Measurements from ENCODE around the gene EPHA3.

Gene EPHA3

DNA sequence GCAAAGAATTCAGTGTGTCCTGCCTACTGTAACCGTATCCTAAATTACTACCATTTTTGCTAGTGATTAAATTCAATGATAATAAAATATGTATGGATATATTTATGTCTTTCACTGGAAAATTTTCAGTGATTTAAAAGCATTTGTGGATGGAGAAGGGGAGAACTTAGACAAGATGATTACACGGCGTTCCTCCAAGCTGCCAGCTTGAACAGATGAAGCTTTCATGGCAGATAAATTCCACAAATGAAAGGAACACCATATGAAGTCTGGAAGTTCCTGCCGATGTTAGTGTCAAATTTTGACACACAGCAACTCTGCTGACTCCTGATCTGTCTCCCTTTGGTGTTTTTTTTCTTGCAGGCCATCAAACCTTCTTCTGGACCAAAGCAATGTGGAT is 364.7 kb downstream of the EPHA3 start:
- DNase-seq: no peak

DNA sequence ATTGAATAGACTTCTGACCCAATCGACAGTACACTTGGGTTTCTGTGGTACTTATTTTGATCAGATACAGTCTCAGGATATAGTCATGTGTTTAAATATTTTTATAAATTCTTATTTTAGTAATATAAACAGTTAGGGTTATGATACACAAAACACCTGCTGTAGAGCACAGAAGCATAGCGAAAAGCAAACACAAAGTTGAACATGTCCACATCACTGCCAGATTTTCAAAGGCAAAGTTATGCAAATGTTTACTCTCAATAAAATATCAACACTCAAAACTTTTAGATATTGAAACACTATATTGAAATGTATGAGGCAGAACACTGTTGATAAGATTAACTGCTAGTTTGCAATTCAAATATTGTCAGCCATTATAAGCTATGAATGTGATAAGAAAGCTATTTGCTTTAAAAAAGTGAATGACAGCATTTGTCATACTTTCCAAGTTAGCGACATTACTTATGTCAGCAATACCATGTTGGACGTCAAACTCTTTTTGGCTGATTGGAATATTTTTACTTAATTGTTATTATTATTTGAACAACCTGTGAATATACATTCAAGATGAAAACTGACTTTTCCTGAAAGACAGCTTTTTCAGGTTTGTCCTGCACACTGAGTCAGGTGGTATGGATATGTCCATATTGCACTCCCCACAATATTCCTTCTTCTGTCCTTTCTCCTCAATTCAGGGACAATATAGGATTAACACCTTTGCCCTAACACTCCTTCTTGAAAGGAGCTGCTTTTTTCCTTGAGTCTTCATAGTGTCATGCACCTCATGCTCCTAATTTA is 367.1 kb downstream of the EPHA3 start:
- DNase-seq: no peak

GRCh38 chr3:89488800-89489580 is 381.6 kb downstream of the EPHA3 start:
- no peak for DNase-seq

DNA sequence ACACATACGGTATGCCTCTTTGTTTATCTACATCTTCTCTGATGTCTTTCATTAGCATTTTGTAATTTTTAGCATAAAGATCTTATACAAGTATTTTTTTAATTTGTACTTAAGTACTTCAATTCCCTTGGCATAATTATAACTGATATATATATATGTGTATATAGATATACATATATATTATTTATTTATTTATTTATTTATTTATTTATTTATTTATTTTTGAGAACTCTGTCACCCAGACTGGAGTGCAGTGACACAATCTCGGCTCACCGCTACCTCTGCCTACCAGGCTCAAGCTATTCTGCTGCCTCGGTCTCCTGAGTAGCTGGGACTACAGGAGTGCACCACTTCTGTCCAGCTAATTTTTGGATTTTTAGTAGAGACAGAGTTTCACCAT is 382.7 kb downstream of the EPHA3 start:
- no peak for DNase-seq

DNA sequence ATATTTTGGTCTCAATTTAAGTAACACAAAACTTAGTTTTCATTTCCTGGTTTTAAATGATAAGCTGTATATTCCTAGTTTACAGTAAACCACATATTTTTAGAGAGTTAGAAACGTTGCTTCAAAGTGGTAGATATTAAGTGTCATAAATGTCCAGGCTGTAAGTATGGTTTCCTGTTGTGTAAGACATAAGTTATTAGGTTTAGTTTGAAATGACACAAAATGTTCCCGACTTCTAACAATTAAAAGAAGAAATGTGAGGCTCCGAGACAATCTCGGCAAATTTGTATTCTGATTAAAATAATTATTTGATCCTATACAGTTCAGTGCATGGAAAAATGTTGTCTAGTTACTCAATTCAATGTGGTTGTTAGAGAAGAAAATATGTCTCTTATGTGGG is 387.3 kb downstream of the EPHA3 start:
- DNase-seq: no peak

DNA sequence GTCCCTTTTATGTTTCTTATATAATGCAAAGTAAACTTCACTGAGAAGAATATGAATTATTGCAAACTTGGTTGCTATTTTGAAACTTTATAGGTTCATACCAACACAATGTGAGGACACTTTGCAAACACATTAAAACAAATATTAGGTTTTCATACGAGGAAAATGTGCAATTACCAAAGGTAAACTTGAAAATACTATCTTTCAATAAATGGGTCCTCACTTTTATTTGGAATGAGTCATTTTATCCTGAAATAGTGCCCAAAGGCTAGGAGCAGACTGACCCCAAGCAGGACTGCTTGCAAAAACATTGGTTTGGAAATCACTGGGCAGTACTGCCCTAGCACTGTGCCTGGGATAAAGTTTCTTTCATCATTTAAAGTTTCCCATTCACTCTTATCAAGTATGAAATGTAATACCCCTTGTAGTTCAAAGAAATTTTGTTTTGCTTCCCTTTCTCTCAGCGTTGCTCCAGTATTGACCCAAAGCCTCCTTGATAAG is 396.5 kb downstream of the EPHA3 start:
- no peak for DNase-seq

- DNase-seq: no peak
Observed at GRCh38 chr3:89504432-89504831, 397.0 kb downstream of the EPHA3 start.

GRCh38 chr3:89506462-89507103 is 399.2 kb downstream of the EPHA3 start:
- DNase-seq: no peak

DNA sequence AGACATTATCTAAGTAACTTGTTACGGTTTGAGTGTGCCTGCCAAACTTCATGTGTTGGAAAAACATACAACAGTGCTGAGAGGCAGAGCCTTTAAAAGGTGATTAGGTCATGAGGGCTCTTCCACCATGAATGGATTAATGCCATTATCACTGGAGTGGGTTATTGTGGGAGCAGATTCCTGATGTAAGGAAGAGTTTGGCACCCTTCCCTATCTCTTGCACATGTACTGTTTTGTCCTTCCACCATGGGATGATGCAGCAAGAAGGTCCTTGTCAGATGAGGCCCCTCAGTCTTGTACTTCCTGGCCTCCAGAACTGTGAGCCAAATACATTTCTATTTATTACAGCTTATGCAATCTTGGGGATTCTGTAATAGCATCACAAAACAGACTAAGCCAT is 413.9 kb downstream of the EPHA3 start:
- no peak for DNase-seq

GRCh38 chr3:89522155-89522554 is 414.7 kb downstream of the EPHA3 start:
- DNase-seq: no peak

DNA sequence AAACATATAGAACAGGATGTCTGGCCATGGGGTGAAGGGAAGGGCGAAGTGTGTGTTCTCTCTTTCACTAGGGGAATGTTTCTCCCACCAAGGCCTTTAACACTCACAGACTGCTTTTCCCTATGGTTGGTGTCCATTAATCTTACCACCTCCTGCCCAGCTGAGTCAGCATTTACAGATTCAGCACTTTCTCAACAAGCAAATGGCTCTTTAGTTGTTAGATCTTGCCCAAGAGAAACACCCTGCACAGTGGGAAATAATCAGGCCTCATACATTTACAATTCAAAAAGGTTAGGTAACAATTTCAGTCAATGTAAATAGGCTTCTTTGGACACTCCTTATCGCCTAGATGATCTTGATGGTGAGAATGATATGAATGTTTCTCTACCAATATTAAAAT is 418.2 kb downstream of the EPHA3 start:
- no peak for DNase-seq

DNA sequence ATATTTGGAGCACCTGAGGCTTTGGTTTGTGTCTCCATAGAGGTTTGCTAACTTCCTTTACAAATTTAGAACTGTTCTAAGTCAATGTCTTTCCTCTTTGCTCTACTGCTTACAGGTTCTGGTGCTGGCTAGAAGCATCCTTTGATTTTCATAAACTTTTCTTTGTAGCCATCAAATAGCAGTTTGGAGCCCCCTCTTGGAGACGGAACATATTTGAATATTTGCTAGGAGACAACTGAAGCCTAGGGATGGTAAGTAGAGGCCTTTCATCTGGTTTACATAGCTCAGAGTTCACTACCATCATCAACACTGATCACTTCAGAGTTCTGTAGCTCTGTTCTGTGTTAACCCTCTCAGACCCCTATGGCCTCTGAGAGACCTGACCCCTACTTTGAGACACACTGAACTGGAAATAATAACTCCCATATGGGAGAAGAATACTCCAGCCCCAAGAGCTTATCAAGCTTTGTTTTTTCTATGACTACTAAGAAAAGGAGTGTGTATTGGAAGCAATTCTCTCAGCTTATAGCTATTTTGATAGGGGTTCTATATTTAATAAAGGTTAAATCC is 420.4 kb downstream of the EPHA3 start:
- no peak for DNase-seq

Measured in left hindlimb (tissue), 1 donor.